Heart left ventricle (tissue), 16 donors: Measurements from ENCODE around the gene WWOX. TPM values are rescaled to one million over a fixed set of nuclear protein-coding genes. Genes with fewer than 3 reads are reported as not detected.

Source experiments
- ATAC-seq, 4 donors: fragments of 200-7000 bp; cut with Tn5 transposase; one replicate each; pipeline ENCODE4 v1.9.1; 2020 to 2022; ENCODE audit warnings: moderate library complexity in 4 of 4, mild to moderate bottlenecking in 3 of 4, moderate number of reproducible peaks in 1 of 4
- DNase-seq, 5 donors: peaks; one replicate each; pipeline ENCODE4 v3.0.0-alpha.2; 2020
- H3K27ac ChIP-seq, 12 donors: fragments of 200-600 bp; sonication (generic) in 4 of 12; one replicate each; pipeline versions ENCODE4 v1.5.0 to v1.8.0; 2016 to 2022; ENCODE audit warnings: mild to moderate bottlenecking in 2 of 12
- H3K27me3 ChIP-seq, 9 donors: fragments of 200-600 bp; sonication (generic) in 2 of 9; one replicate each; pipeline versions ENCODE4 v1.5.1 to v1.8.0; 2016 to 2022; ENCODE audit warnings: mild to moderate bottlenecking in 3 of 9
- H3K36me3 ChIP-seq, 9 donors: fragments of 200-600 bp; sonication (generic) in 2 of 9; one replicate each; pipeline versions ENCODE4 v1.5.0 to v1.8.0; 2018 to 2022; ENCODE audit warnings: mild to moderate bottlenecking in 2 of 9
- H3K4me1 ChIP-seq, 12 donors: fragments of 200-600 bp; sonication (generic) in 4 of 12; one replicate each; pipeline versions ENCODE4 v1.5.0 to v1.8.0; 2016 to 2022; ENCODE audit warnings: mild to moderate bottlenecking in 3 of 12
- H3K4me3 ChIP-seq, 12 donors: fragments of 200-600 bp; sonication (generic) in 4 of 12; one replicate each; pipeline versions ENCODE4 v1.5.0 to v1.8.0; 2017 to 2022; ENCODE audit warnings: mild to moderate bottlenecking in 9 of 12, moderate library complexity in 4 of 12
- H3K9me3 ChIP-seq, 12 donors: fragments of 200-600 bp; sonication (generic) in 4 of 12; one replicate each; pipeline versions ENCODE4 v1.5.0 to v1.8.0; 2016 to 2022; ENCODE audit warnings: mild to moderate bottlenecking in 1 of 12
- POLR2A ChIP-seq, 2 donors: fragments of 450-650 bp; IDR thresholded peaks; one replicate each; pipeline ENCODE4 v1.6.1; 2017; ENCODE audit warnings: antibody characterized with exemption in 2 of 2, mild to moderate bottlenecking in 2 of 2, moderate library complexity in 2 of 2
- WGBS, 4 donors: extraction: QIAGEN DNeasy Blood & Tissue Kit in 2 of 4; methylation state at CpG; one replicate each; pipeline versions ENCODE4 v1.1.5 to v1.1.7; 2013 to 2018; 5-methylcytosine and 5-hydroxymethylcytosine counted together
- intact Hi-C, 10 donors: fragments of 100-400 bp; cut with DNase I; formaldehyde crosslinking; loops; one replicate each; pipeline versions ENCODE4 v1.11.1 to v1.14.2; 2022
- polyA plus RNA-seq, 2 donors: library from polyadenylated mRNA; stranded (reverse); fragments of 200-250 nt; gene quantifications; one replicate each; pipeline ENCODE4 v1.2.3, GENCODE V29; 2013
- total RNA-seq, 9 donors: library from RNA; depleted of rRNA in 2 of 9; stranded (reverse); fragments of >200 nt in 2 of 9; fragmentation: NEBNext Ultra II Directional in 3 of 9; extraction: Animal tissue kit (Norgen Biotek cat#: 25700) in 3 of 9; gene quantifications; one replicate each; pipeline versions ENCODE4 v1.1.0 to v1.2.4, GENCODE V29; 2016 to 2023
- TF ChIP-seq, protein P1 (sequence below), 12 donors: fragments of 200-600 bp; sonication (generic) in 4 of 12; IDR thresholded peaks; one replicate each; pipeline versions ENCODE4 v1.5.0 to v1.8.0; 2018 to 2022; ENCODE audit warnings: antibody characterized with exemption in 12 of 12, mild to moderate bottlenecking in 5 of 12
- donor health status: ischemic (EF 13 %, LVEDD 7.1; RV severe dilation, severe dysfunction).
- donor health status: healthy with polysubstance abuse.
- donor health status: DM: no; HTN: yes; CAD: no.
- donor health status: DM: no; HTN: no; CAD: no.
- donor health status: ischemic (EF 25% LVEDD 6.9; RV normal size, moderate dysfunction).
- donor health status: ischemic (EF 25% LVEDD 5.7; RV mildly dilated, moderate dysfunction).
- donor health status: healthy.
- donor health status: DM: yes; HTN: yes; CAD: no.
- donor health status: ischemic (EF 35%, LVEDD 5.7; RV mildly dilated, moderate dysfunction).
- donor health status: nonischemic (EF 11% LVEDD 7.7; RV severe dilation, severe dysfunction).
- donor health status: DM: yes; HTN: yes; CAD: no.
- donor health status: PGD.
- donor health status: ischemic (EF 29% LVEDD 5.4; RV normal size, mild dysfunction).
- donor health status: nonischemic (EF 23%, LVEDD 6.1; RV moderate dilation, normal function).

Gene WWOX
- total and polyA plus RNA-seq, 11 donors = 4.3 to 18.3 (median 9.1) TPM

DNA sequence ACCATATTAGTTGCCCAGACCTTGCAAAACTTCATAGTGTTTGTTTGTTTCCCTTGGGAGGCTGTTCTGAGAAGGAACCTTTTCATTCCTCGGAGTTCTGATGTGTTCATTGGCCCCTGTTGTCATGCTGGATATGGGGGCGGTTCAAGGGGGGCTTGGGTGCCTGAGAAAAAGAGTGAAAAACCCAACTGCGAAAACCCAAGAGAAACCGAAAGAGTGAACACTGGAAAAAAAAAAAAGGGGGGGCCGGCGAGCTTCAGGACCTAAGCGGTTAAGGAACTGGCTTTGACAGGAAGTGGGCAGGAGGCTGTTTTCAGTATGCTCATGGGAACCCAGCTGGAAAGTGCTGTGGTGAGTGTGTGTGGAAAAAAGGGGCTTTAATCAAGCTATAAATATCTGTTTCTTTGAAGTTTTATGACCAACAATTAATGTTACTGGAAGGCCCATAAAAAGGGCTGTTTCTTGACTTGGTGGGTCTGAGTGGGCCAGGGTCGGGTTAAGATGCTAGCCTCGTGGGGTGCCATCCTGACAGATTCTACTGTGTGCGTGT is 990.4 kb downstream of the WWOX start:
- Histone ChIP-seq H3K36me3 (no peaks in the 10 kb centered on the region), H3K27me3 (no peaks in the 10 kb centered on the region), H3K4me3 (peak overlapping the region in 8 of 12 donors; percentile 2 to 37 (median 20)), H3K27ac (no peak overlapping the region), H3K4me1 (peaks cover 0 to 48% (median 0%) of the 10 kb centered on the region in 12 donors), H3K9me3 (no peaks in the 10 kb centered on the region)
- DNase-seq (peak in 2 of 5 donors; percentile 18 to 36), ATAC-seq (peak in 3 of 4 donors; percentile 42 to 74 (median 55))
- 60 to 63% (median 61%) methylated on average over 10 of the region's 10 CpGs for WGBS, 4 donors
- TF ChIP-seq, protein P1, sequence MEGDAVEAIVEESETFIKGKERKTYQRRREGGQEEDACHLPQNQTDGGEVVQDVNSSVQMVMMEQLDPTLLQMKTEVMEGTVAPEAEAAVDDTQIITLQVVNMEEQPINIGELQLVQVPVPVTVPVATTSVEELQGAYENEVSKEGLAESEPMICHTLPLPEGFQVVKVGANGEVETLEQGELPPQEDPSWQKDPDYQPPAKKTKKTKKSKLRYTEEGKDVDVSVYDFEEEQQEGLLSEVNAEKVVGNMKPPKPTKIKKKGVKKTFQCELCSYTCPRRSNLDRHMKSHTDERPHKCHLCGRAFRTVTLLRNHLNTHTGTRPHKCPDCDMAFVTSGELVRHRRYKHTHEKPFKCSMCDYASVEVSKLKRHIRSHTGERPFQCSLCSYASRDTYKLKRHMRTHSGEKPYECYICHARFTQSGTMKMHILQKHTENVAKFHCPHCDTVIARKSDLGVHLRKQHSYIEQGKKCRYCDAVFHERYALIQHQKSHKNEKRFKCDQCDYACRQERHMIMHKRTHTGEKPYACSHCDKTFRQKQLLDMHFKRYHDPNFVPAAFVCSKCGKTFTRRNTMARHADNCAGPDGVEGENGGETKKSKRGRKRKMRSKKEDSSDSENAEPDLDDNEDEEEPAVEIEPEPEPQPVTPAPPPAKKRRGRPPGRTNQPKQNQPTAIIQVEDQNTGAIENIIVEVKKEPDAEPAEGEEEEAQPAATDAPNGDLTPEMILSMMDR (IDR thresholded peaks at IDR 0.05) = no peak
- TF ChIP-seq POLR2A (IDR thresholded peaks at IDR 0.05) = no peak
- intact Hi-C loops = no loop called here

DNA sequence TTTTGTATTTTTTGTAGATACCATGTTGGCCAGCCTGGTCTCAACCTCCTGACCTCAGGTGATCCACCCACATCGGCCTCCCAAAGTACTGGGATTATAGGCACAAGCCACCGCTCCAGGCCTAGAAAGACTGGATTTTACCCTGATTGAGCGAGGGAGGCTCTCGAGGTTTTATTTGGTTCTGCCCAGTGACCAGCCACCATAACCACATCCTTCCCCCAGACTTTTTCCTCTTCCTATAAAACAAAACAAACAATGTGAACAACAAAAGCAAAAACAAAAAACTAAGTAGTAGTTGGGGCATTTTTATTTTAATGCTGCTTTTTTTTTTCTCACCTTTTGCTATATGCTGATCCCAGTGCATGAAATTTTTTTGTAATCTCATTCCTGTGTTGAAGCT is 991.5 kb downstream of the WWOX start:
- Histone ChIP-seq H3K27ac (no peak overlapping the region), H3K9me3 (no peaks in the 10 kb centered on the region), H3K27me3 (no peaks in the 10 kb centered on the region), H3K4me1 (peaks cover 0 to 48% (median 0%) of the 10 kb centered on the region in 12 donors), H3K36me3 (no peaks in the 10 kb centered on the region), H3K4me3 (no peak overlapping the region)
- WGBS, 4 donors = 92 to 94% (median 93%) methylated on average over 4 of the region's 4 CpGs
- ATAC-seq (no peak), DNase-seq (no peak)
- intact Hi-C loops = no loop called here
- TF ChIP-seq, protein P1 (IDR thresholded peaks at IDR 0.05) = no peak
- no peak for TF ChIP-seq POLR2A (IDR thresholded peaks at IDR 0.05)

DNA sequence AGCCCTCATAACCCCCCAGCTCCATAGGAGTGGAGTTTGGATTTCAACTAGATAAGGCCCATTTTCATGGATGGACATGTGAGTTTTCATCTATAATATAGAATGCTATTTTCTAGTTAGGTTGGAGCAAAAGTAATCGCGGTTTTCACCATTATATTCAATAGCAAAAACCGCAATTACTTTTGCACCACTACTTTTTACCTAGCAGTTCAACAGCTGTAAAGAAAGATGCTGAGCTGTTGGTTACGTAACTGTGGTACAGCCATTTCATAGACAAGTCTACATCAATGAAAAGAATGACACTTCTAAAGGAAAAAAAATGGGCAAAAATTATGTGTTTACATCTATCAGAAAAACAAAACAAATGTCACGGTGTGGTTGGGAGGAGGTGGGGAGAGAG is 993.4 kb downstream of the WWOX start:
- ATAC-seq (no peak), DNase-seq (no peak)
- H3K27me3 ChIP-seq = no peaks in the 10 kb centered on the region
- no peak overlapping the region for H3K27ac ChIP-seq
- intact Hi-C loops = no loop called here
- no peaks in the 10 kb centered on the region for H3K9me3 ChIP-seq
- no peak overlapping the region for H3K4me3 ChIP-seq
- TF ChIP-seq, protein P1 (IDR thresholded peaks at IDR 0.05) = no peak
- no peak for TF ChIP-seq POLR2A (IDR thresholded peaks at IDR 0.05)
- peaks cover 0 to 62% (median 0%) of the 10 kb centered on the region in 12 donors for H3K4me1 ChIP-seq
- WGBS, 4 donors = 92 to 96% (median 95%) methylated on average over 5 of the region's 5 CpGs
- no peaks in the 10 kb centered on the region for H3K36me3 ChIP-seq

DNA sequence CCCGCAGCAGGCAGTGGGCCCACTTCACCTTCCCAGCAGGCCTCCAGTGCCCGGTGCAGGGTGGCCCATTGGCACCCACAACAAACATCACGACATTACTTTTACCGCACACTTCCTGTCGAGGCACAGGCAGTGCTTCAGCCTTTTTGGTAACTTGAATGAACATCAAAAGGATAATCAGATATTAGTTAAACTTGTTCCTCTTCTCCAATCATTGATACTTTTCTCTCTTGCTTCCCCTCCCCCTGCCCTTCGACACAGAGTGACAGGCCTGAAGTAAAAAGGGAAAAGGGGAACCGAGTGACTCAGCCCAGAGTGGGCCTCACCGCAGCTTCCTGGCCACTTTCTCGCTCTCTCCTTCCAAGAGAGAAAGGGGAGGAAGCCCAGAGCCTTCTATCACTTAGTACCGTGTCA is 994.1 kb downstream of the WWOX start:
- no peak overlapping the region for H3K27ac ChIP-seq
- no peaks in the 10 kb centered on the region for H3K9me3 ChIP-seq
- no peaks in the 10 kb centered on the region for H3K36me3 ChIP-seq
- peak overlapping the region in 1 of 12 donors; percentile 0 for H3K4me3 ChIP-seq
- intact Hi-C loops = no loop called here
- H3K27me3 ChIP-seq = no peaks in the 10 kb centered on the region
- WGBS, 4 donors = 74 to 84% (median 80%) methylated on average over 10 of the region's 10 CpGs
- peaks cover 0 to 62% (median 0%) of the 10 kb centered on the region in 12 donors for H3K4me1 ChIP-seq
- DNase-seq (peak in 3 of 5 donors; percentile 37 to 71 (median 44)), ATAC-seq (peak in 3 of 4 donors; percentile 56 to 85 (median 77))
- no peak for TF ChIP-seq POLR2A (IDR thresholded peaks at IDR 0.05)
- TF ChIP-seq, protein P1 (IDR thresholded peaks at IDR 0.05) = no peak
